ENCODE results near the gene SH3GLB2. TPM values are rescaled to one million over a fixed set of nuclear protein-coding genes. Genes with fewer than 3 reads are reported as not detected.
A peak's percentile ranks its signal among the peaks of the same experiment; 100 is the strongest.

Gene SH3GLB2
- total RNA-seq, 3 donors from 2014 or later (not counting 1 experiment from before 2014, with no cell fraction given), result 50.3 to 67.1 (median 65.4) TPM

GRCh38 chr9:129038109-129038852, 10.2 kb upstream of the SH3GLB2 start:
- 90% methylated on average over 8 of the region's 8 CpGs for WGBS (ENCODE audit: insufficient coverage)
- no peak for ATAC-seq
- Mint-ChIP-seq H3K4me3 (peak overlapping the region; percentile 97), H3K27ac (no peak overlapping the region), H3K4me1 (peaks cover 24 to 40% of the 10 kb centered on the region in 2 donors), H3K9me3 (no peaks in the 10 kb centered on the region), H3K36me3 (no peaks in the 10 kb centered on the region), H3K27me3 (ENCODE audit: low read depth in 2 of 2) (no peaks in the 10 kb centered on the region)
- H3K9me3 ChIP-seq (ENCODE audit: control insufficient read depth, insufficient read depth, low read length), result no peaks in the 10 kb centered on the region
- no peak overlapping the region for H3K4me3 ChIP-seq (ENCODE audit: low read length)
- peaks cover 28% of the 10 kb centered on the region for H3K4me1 ChIP-seq (ENCODE audit: control insufficient read depth, insufficient read depth, low read length)
- TF ChIP-seq CTCF (IDR thresholded peaks at IDR 0.05), result no peak
- H3K36me3 ChIP-seq (ENCODE audit: control insufficient read depth, insufficient read depth, low read length), result peaks cover 16% of the 10 kb centered on the region
- H3K27me3 ChIP-seq (ENCODE audit: control insufficient read depth, insufficient read depth, low read length), result no peaks in the 10 kb centered on the region
- intact Hi-C loops (cut with micrococcal nuclease), result no loop called here
- peak in 1 of 2 donors; percentile 6 for DNase-seq
- H3K27ac ChIP-seq (ENCODE audit: low read length), result no peak overlapping the region

GRCh38 chr9:129037767-129038098, 9.6 kb upstream of the SH3GLB2 start:
- Mint-ChIP-seq H3K9me3 (no peaks in the 10 kb centered on the region), H3K36me3 (no peaks in the 10 kb centered on the region), H3K27ac (no peak overlapping the region), H3K4me1 (peaks cover 24 to 40% of the 10 kb centered on the region in 2 donors), H3K27me3 (ENCODE audit: low read depth in 2 of 2) (no peaks in the 10 kb centered on the region), H3K4me3 (peak overlapping the region; percentile 97)
- no peak overlapping the region for H3K4me3 ChIP-seq (ENCODE audit: low read length)
- H3K27ac ChIP-seq (ENCODE audit: low read length), result no peak overlapping the region
- ATAC-seq (no peak), DNase-seq (no peak)
- no peaks in the 10 kb centered on the region for H3K27me3 ChIP-seq (ENCODE audit: control insufficient read depth, insufficient read depth, low read length)
- peaks cover 16% of the 10 kb centered on the region for H3K36me3 ChIP-seq (ENCODE audit: control insufficient read depth, insufficient read depth, low read length)
- intact Hi-C loops (cut with micrococcal nuclease), result no loop called here
- TF ChIP-seq CTCF (IDR thresholded peaks at IDR 0.05), result no peak
- peaks cover 28% of the 10 kb centered on the region for H3K4me1 ChIP-seq (ENCODE audit: control insufficient read depth, insufficient read depth, low read length)
- 88% methylated on average over 6 of the region's 6 CpGs for WGBS (ENCODE audit: insufficient coverage)
- H3K9me3 ChIP-seq (ENCODE audit: control insufficient read depth, insufficient read depth, low read length), result no peaks in the 10 kb centered on the region

GRCh38 chr9:129036923-129037766, 9.0 kb upstream of the SH3GLB2 start:
- intact Hi-C loops (cut with micrococcal nuclease), result loop anchor here (1.0 kb wide), 2 partner anchors 9 to 156 kb away; partner anchors contain the start of genes KYAT1 and SH3GLB2

More at GRCh38 chr9:129036923-129037766, 9.0 kb upstream of the SH3GLB2 start:
- Mint-ChIP-seq H3K36me3 (no peaks in the 10 kb centered on the region), H3K4me3 (peak overlapping the region; percentile 97), H3K27me3 (ENCODE audit: low read depth in 2 of 2) (no peaks in the 10 kb centered on the region), H3K9me3 (no peaks in the 10 kb centered on the region), H3K4me1 (peaks cover 24 to 40% of the 10 kb centered on the region in 2 donors), H3K27ac (peak overlapping the region; percentile 73 to 89)
- Histone ChIP-seq H3K27me3 (ENCODE audit: control insufficient read depth, insufficient read depth, low read length) (no peaks in the 10 kb centered on the region), H3K27ac (ENCODE audit: low read length) (peak overlapping the region; percentile 62), H3K4me3 (ENCODE audit: low read length) (peak overlapping the region; percentile 99), H3K36me3 (ENCODE audit: control insufficient read depth, insufficient read depth, low read length) (peaks cover 10% of the 10 kb centered on the region), H3K4me1 (ENCODE audit: control insufficient read depth, insufficient read depth, low read length) (peaks cover 28% of the 10 kb centered on the region), H3K9me3 (ENCODE audit: control insufficient read depth, insufficient read depth, low read length) (no peaks in the 10 kb centered on the region)
- ATAC-seq (no peak), DNase-seq (peak in 1 of 2 donors; percentile 29)
- TF ChIP-seq CTCF (IDR thresholded peaks at IDR 0.05), result no peak
- WGBS (ENCODE audit: insufficient coverage), result 20% methylated on average over 32 of the region's 32 CpGs
